ENCODE data around the gene PHF13.

PHF13 gene

GRCh38 chr1:6590046-6590445 is 23.5 kb upstream of the PHF13 start:
- ChIA-PET CTCF (interaction anchor here (1.2 to 1.6 kb wide), 2 partner anchors 10 to 35 kb away, joined by 4 to 5 read pairs; partner anchors contain the start of genes TAS1R1 and ZBTB48), POLR2A (interaction anchor here (0.9 to 2.6 kb wide), 2 partner anchors 10 to 12 kb away, joined by 3 to 10 read pairs; partner anchors contain the start of genes KLHL21 and ZBTB48)
- no peak for DNase-seq (ENCODE audit: extremely low spot score)
- TF ChIP-seq CTCF (IDR thresholded peaks at IDR 0.05; ENCODE audit: control extremely low read depth, extremely low read depth, low read depth, missing control alignments) = no peak

GRCh38 chr1:6591222-6591621 is 22.3 kb upstream of the PHF13 start:
- TF ChIP-seq CTCF (IDR thresholded peaks at IDR 0.05; ENCODE audit: control extremely low read depth, extremely low read depth, low read depth, missing control alignments) = no peak
- ChIA-PET CTCF (interaction anchor here (1.8 kb wide), 1 partner anchor 34 kb away, joined by 4 read pairs; no protein-coding TSS in a partner anchor), POLR2A (interaction anchor here (1.9 kb wide), 1 partner anchor 10 kb away, joined by 4 read pairs; no protein-coding TSS in a partner anchor)
- no peak for DNase-seq (ENCODE audit: extremely low spot score)

- ChIA-PET POLR2A (interaction anchor here (1.9 kb wide), 1 partner anchor 10 kb away, joined by 4 read pairs; no protein-coding TSS in a partner anchor), CTCF (interaction anchor here (1.8 kb wide), 1 partner anchor 34 kb away, joined by 4 read pairs; no protein-coding TSS in a partner anchor)
- no peak for TF ChIP-seq CTCF (IDR thresholded peaks at IDR 0.05; ENCODE audit: control extremely low read depth, extremely low read depth, low read depth, missing control alignments)
- DNase-seq (ENCODE audit: extremely low spot score) = no peak
These were observed 21.9 kb upstream of the PHF13 start for GRCh38 chr1:6591644-6592043.

GRCh38 chr1:6592441-6592840 is 21.1 kb upstream of the PHF13 start:
- CTCF ChIA-PET = interaction anchor here (1.8 kb wide), 1 partner anchor 35 kb away, joined by 4 read pairs; no protein-coding TSS in a partner anchor

GRCh38 chr1:6592865-6593593 is 20.5 kb upstream of the PHF13 start:
- CTCF ChIA-PET = interaction anchor here (1.8 kb wide), 1 partner anchor 36 kb away, joined by 4 read pairs; no protein-coding TSS in a partner anchor
- no peak for DNase-seq (ENCODE audit: extremely low spot score)
- no peak for TF ChIP-seq CTCF (IDR thresholded peaks at IDR 0.05; ENCODE audit: control extremely low read depth, extremely low read depth, low read depth, missing control alignments)
- POLR2A ChIA-PET = interaction anchor here (1.9 kb wide), 1 partner anchor 9 kb away, joined by 4 read pairs; no protein-coding TSS in a partner anchor

More at GRCh38 chr1:6592441-6592840, 21.1 kb upstream of the PHF13 start:
- DNase-seq (ENCODE audit: extremely low spot score) = no peak
- POLR2A ChIA-PET = interaction anchor here (1.9 kb wide), 1 partner anchor 9 kb away, joined by 4 read pairs; no protein-coding TSS in a partner anchor
- no peak for TF ChIP-seq CTCF (IDR thresholded peaks at IDR 0.05; ENCODE audit: control extremely low read depth, extremely low read depth, low read depth, missing control alignments)

- DNase-seq (ENCODE audit: extremely low spot score) = no peak
- TF ChIP-seq CTCF (IDR thresholded peaks at IDR 0.05; ENCODE audit: control extremely low read depth, extremely low read depth, low read depth, missing control alignments) = no peak
These were observed 19.7 kb upstream of the PHF13 start for GRCh38 chr1:6593810-6594209.

More at GRCh38 chr1:6593810-6594209, 19.7 kb upstream of the PHF13 start:
- CTCF ChIA-PET = interaction anchor here (1.5 to 2.3 kb wide), 2 partner anchors 16 to 39 kb away, joined by 4 to 7 read pairs; partner anchors contain the start of genes NOL9 and TAS1R1
- POLR2A ChIA-PET = no interaction called here

Data from GM10248 (cell line).